Loucy (cell line): ENCODE measurements around the gene RPS5.

ENCODE experiments used
- H2AFZ ChIP-seq: fragments of 200-600 bp; sonication (generic); 2 replicates; pipeline ENCODE4 v1.6.0; 2016; ENCODE audit warnings: antibody characterized with exemption, mild to moderate bottlenecking, low read length, moderate library complexity
- H3F3A ChIP-seq: fragments of 200-600 bp; 2 replicates; pipeline ENCODE4 v1.6.0; 2016; ENCODE audit warnings: antibody characterized with exemption, low read depth, mild to moderate bottlenecking
- H3K27me3 ChIP-seq: fragments of 200-600 bp; sonication (generic); 2 replicates; pipeline ENCODE4 v1.6.1; 2014; ENCODE audit warnings: low read length, mild to moderate bottlenecking; ENCODE audit not compliant: insufficient read depth, poor library complexity, severe bottlenecking
- H3K36me3 ChIP-seq: fragments of 200-600 bp; sonication (generic); 2 replicates; pipeline ENCODE4 v1.6.1; 2016; ENCODE audit warnings: low read length; ENCODE audit not compliant: insufficient read depth
- H3K4me1 ChIP-seq: fragments of 200-600 bp; sonication (generic); 2 replicates; pipeline ENCODE4 v1.5.1; 2014; ENCODE audit warnings: low read length, mild to moderate bottlenecking; ENCODE audit not compliant: insufficient read depth, poor library complexity, severe bottlenecking
- H3K4me2 ChIP-seq: fragments of 200-600 bp; sonication (generic); 2 replicates; pipeline ENCODE4 v1.6.0; 2014; ENCODE audit warnings: antibody characterized with exemption, low read length, low read depth, mild to moderate bottlenecking; ENCODE audit not compliant: poor library complexity, severe bottlenecking
- H3K4me3 ChIP-seq: fragments of 200-600 bp; sonication (generic); 2 replicates; pipeline ENCODE4 v1.5.1; 2014; ENCODE audit warnings: low read length, mild to moderate bottlenecking, mixed read lengths; ENCODE audit not compliant: poor library complexity, severe bottlenecking
- H3K79me2 ChIP-seq: fragments of 200-600 bp; sonication (generic); 2 replicates; pipeline ENCODE4 v1.6.1; 2014; ENCODE audit warnings: low read length; ENCODE audit not compliant: insufficient read depth
- H3K9ac ChIP-seq: fragments of 200-600 bp; sonication (generic); 2 replicates; pipeline ENCODE4 v1.6.0; 2014; ENCODE audit warnings: mild to moderate bottlenecking, low read depth, low read length, moderate library complexity; ENCODE audit not compliant: poor library complexity, severe bottlenecking
- H3K9me2 ChIP-seq: fragments of 200-600 bp; sonication (generic); replicated peaks from 2 replicates; pipeline ENCODE4 v1.6.1; 2016; ENCODE audit warnings: low read depth, low read length, mixed read lengths
- H3K9me3 ChIP-seq: fragments of 200-600 bp; sonication (generic); 2 replicates; pipeline ENCODE4 v1.6.1; 2014; ENCODE audit warnings: mild to moderate bottlenecking, antibody characterized with exemption, low read length, low read depth; ENCODE audit not compliant: insufficient read depth
- H4K20me1 ChIP-seq: fragments of 200-600 bp; sonication (generic); 2 replicates; pipeline ENCODE4 v1.6.0; 2014; ENCODE audit warnings: antibody characterized with exemption, low read length, mild to moderate bottlenecking; ENCODE audit not compliant: insufficient read depth, poor library complexity, severe bottlenecking
- EZH2phosphoT487 ChIP-seq: fragments of 200-600 bp; IDR thresholded peaks from 2 replicates; pipeline ENCODE4 v1.6.1; 2018; ENCODE audit warnings: antibody characterized with exemption, mild to moderate bottlenecking, moderate library complexity, borderline replicate concordance
- TF ChIP-seq, protein P1 (sequence below): fragments of 200-600 bp; sonication (generic); conservative IDR thresholded peaks from 2 replicates; pipeline ENCODE4 v1.5.1; 2014; ENCODE audit warnings: mild to moderate bottlenecking, antibody characterized with exemption, low read length

Gene RPS5

DNA sequence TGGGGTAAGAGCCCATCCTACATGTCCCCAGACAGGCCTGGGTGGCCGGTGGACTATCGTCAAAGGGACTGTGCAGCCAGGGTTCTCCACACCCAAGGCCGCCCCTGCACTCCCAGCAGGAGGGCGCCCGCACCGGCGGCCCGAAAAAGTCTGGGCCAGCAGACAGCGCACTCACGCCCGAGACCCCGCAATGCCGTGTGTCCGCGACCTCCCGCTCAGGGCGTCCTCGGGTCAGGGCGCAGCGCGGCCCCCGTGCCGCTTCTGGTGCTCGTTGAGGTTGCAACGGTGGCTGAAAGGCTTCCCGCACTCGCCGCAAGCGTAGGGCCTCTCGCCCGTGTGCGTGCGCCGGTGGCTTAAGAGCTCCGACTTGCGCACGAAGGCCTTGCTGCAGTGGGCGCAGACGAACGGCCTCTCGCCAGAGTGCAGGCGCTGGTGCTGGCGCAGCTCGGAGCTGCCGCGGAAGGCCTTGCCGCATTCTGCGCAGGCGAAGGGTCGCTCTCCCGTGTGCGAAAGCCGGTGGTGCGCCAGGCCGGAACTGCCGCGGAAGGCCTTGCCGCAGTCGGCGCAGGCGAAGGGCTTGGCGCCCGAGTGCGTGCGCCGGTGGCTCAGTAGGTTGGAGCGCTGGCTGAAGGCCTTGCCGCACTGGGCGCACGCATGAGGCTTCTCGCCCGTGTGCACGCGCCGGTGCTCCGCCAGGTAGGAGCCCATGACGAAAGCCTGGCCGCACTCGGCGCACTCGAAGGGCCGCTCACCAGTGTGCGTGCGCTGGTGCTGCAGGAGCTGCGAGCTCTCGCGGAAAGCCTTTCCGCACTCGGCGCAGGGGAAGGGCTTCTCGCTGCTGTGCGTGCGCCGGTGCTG, 30.9 kb upstream of the RPS5 start:
- no peak overlapping the region for H2AFZ ChIP-seq
- TF ChIP-seq, protein P1, sequence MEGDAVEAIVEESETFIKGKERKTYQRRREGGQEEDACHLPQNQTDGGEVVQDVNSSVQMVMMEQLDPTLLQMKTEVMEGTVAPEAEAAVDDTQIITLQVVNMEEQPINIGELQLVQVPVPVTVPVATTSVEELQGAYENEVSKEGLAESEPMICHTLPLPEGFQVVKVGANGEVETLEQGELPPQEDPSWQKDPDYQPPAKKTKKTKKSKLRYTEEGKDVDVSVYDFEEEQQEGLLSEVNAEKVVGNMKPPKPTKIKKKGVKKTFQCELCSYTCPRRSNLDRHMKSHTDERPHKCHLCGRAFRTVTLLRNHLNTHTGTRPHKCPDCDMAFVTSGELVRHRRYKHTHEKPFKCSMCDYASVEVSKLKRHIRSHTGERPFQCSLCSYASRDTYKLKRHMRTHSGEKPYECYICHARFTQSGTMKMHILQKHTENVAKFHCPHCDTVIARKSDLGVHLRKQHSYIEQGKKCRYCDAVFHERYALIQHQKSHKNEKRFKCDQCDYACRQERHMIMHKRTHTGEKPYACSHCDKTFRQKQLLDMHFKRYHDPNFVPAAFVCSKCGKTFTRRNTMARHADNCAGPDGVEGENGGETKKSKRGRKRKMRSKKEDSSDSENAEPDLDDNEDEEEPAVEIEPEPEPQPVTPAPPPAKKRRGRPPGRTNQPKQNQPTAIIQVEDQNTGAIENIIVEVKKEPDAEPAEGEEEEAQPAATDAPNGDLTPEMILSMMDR = no peak
- no peak for TF ChIP-seq EZH2phosphoT487
- H3K79me2 ChIP-seq = no peaks in the 10 kb centered on the region
- no peaks in the 10 kb centered on the region for H3K27me3 ChIP-seq
- no peaks in the 10 kb centered on the region for H3F3A ChIP-seq
- no peaks in the 10 kb centered on the region for H3K9me2 ChIP-seq
- H3K4me1 ChIP-seq = peaks cover under 1% of the 10 kb centered on the region
- H3K4me3 ChIP-seq = no peak overlapping the region
- no peak overlapping the region for H3K9ac ChIP-seq
- H3K36me3 ChIP-seq = no peaks in the 10 kb centered on the region
- no peaks in the 10 kb centered on the region for H4K20me1 ChIP-seq
- H3K4me2 ChIP-seq = no peak overlapping the region
- no peaks in the 10 kb centered on the region for H3K9me3 ChIP-seq

DNA sequence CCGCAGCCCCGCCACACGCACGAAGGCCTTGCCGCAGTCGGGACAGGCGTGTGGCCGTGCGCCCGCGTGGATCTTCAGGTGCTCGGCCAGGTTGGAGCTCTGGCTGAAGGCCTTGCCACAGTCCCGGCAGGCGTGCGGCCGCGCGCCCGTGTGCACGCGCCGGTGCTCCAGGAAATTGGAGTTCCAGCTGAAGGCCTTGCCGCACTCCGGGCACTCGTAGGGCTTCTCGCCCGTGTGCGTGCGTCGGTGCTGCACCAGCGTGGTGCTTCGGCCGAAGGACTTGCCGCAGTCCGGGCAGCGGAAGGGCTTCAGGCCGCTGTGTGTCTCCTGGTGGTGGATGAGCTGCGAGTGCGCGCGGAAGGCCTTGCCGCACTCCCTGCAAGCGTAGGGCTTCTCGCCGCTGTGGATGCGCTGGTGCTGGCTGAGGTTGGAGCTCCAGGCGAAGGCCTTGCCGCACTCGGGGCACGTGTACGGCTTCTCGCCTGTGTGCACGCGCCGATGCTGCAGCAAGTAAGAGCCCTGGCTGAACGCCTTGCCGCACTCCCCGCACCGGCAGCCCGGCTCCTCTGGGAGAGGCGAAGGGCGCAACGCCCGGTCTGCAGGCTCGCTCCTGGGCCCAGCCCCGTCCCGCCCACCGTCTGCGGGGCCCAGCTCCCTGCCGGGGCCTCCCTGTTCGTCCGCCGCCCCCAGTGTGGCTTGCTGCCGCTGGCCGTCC, 30.1 kb upstream of the RPS5 start:
- Histone ChIP-seq H3F3A (no peaks in the 10 kb centered on the region), H4K20me1 (no peaks in the 10 kb centered on the region), H3K79me2 (no peaks in the 10 kb centered on the region), H3K9me3 (no peaks in the 10 kb centered on the region), H3K4me3 (no peak overlapping the region), H2AFZ (no peak overlapping the region), H3K9me2 (no peaks in the 10 kb centered on the region), H3K9ac (no peak overlapping the region), H3K36me3 (no peaks in the 10 kb centered on the region), H3K4me2 (no peak overlapping the region), H3K27me3 (no peaks in the 10 kb centered on the region), H3K4me1 (peaks cover 9% of the 10 kb centered on the region)
- TF ChIP-seq EZH2phosphoT487 = no peak
- TF ChIP-seq, protein P1 = no peak

DNA sequence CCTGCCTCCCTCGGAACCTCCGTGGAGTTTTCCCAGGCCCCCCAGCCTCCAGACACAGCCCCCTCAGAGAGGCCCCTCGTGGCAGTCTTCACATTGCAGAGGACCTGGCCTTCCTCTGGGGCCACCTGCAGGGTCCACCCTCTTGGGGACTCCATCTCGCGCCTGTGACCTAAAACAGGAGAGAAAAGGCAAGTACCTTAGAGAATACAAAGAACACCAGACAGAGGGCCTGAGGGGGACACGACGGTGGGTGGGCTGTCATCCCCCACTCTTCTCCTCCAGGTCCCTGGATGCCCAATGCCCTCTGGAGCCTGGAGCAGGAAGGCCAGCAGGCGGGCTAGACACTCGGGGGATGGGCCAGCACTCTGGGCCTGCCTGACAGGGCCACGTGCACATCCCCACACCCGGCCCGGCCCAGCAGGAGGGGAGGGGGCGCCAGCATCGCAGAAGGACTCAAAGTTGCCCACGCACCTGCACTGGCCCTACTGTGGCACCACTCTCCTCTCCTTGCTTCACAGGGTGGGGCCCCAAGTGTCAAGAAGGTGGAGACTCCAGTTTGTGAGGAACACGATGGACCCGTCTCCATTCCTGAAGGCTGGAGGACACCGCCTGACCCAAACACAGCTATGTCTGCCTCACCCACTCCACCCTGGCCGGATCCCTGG, 29.5 kb upstream of the RPS5 start:
- no peak overlapping the region for H3K4me3 ChIP-seq
- H3K9ac ChIP-seq = no peak overlapping the region
- no peaks in the 10 kb centered on the region for H3F3A ChIP-seq
- no peaks in the 10 kb centered on the region for H3K36me3 ChIP-seq
- H3K9me2 ChIP-seq = no peaks in the 10 kb centered on the region
- no peaks in the 10 kb centered on the region for H4K20me1 ChIP-seq
- TF ChIP-seq EZH2phosphoT487 = no peak
- TF ChIP-seq, protein P1 = no peak
- H3K4me2 ChIP-seq = no peak overlapping the region
- no peaks in the 10 kb centered on the region for H3K27me3 ChIP-seq
- no peak overlapping the region for H2AFZ ChIP-seq
- H3K9me3 ChIP-seq = no peaks in the 10 kb centered on the region
- H3K79me2 ChIP-seq = no peaks in the 10 kb centered on the region
- H3K4me1 ChIP-seq = peaks cover 10% of the 10 kb centered on the region
